Measurements from ENCODE around the gene GPC5.
A peak's percentile ranks its signal among the peaks of the same experiment; 100 is the strongest.
"Not testable (repeated sequence)": the region's sequence is repeated elsewhere in the genome, so short reads cannot be mapped to it uniquely, and the experiment has no call there.

Gene GPC5

DNA sequence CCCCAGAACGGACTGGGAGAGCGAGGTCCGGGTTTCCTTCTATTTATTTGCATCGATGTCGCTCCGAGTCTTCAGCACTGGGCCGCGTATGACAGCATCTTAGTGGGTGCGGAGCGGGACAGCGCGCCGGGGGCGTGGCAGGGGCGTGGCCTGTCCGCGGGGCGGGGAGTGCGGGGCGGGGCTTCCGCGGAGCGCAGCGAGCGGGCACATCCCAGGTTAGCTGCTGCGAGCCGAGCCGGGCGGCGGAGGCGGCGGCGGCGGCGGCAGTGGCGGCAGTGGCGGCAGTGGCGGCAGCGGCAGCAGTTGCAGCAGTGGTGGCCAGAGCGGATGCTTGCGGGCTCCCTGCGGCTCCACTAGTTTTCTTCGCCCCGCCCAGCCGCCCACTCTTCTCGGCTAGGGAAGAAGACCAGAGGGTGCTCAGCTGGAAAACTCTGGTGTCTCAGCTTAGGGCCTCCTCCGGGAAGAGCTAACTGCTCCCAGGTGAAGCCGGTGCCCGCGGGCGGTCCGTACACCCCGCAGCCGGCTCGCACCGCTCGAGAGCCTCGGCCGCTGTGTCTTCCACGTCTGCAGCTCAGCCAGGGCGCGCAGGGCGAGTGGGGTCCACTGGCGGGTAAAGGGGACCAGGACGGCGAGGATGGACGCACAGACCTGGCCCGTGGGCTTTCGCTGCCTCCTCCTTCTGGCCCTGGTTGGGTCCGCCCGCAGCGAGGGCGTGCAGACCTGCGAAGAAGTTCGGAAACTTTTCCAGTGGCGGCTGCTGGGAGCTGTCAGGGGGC is at the start of gene GPC5:
Gene GPC5, plus strand, starts transcription at position 209 of the 776 bp plus-strand sequence.
- DNase-seq, result peak; percentile 10

DNA sequence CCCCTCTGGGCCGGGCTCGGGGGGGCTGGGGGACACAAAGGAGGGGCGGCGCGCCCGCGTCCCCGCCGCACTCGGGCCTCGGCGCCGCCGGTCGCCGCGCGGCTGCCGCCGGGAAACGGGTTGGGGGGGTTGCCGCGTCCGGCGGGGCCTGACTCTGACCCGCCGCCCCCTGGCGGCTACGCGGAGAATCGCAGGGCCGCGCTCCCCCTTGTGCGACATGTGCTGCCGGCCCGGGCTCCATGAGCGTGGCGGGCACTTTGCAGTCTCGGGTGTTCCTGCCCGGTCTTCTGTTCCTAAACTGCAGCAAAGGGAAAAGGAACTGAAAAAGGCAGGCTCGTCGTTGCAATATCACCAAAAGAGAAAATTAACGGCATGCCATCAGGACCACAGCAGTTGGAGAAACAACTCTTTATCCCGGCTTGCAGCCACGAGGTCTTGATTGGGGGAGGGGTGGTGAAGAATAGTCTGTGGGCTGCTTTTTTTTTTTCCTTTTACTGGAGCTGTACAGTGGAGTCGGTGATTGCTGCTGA is 49.5 kb upstream of the GPC5 start:
- peak; percentile 61 for DNase-seq

DNA sequence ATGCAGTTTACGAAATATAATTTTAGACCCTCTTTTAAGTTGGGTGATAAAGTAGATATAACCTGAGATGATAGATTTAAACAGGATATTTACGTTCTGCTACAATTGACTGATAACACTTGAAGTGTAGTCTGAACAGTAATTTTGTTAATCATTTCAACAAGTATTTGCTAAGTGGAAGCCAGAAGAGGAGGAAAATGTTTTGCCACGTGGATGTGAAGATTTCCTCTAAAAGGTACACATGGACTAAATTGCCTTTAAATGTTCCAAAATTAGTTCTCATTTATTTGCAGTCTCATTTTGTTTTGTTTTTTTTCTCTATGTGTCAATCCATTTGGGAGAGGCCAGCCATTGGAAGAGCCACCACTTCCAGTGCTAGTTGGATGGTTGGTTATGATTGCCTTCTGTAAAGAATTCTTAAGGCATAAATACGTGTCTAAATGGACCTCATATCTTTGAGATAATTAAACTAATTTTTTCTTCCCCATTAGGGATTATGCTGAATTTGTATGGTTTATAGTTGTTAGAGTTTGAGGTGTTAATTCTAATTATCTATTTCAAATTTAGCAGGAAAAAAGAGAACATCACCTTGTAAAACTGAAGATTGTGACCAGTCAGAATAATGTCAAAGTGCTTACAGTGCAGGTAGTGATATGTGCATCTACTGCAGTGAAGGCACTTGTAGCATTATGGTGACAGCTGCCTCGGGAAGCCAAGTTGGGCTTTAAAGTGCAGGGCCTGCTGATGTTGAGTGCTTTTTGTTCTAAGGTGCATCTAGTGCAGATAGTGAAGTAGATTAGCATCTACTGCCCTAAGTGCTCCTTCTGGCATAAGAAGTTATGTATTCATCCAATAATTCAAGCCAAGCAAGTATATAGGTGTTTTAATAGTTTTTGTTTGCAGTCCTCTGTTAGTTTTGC is 48.2 kb upstream of the GPC5 start:
- no peak for DNase-seq

DNA sequence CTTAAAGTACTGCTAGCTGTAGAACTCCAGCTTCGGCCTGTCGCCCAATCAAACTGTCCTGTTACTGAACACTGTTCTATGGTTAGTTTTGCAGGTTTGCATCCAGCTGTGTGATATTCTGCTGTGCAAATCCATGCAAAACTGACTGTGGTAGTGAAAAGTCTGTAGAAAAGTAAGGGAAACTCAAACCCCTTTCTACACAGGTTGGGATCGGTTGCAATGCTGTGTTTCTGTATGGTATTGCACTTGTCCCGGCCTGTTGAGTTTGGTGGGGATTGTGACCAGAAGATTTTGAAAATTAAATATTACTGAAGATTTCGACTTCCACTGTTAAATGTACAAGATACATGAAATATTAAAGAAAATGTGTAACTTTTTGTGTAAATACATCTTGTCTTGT is 47.3 kb upstream of the GPC5 start:
- no peak for DNase-seq

DNA sequence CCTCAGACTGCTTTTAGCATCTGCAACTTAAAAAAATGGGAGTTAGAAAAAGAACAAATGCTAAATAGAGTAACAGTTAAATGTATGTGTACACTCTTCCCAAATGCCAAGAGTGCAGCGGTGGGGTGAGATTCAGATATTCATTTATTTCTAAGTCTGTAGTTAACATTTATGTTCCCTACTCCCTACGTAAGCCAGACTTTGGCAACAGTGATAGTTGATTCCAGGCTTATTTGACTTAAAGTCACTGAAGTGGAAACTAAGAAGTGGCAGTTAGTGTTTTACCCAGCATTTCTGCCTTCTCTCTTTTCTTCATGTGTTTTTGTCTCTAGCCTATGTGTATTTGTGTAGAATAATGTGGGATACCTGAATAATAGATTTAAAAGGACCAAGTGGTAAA is 46.4 kb upstream of the GPC5 start:
- DNase-seq, result no peak

DNA sequence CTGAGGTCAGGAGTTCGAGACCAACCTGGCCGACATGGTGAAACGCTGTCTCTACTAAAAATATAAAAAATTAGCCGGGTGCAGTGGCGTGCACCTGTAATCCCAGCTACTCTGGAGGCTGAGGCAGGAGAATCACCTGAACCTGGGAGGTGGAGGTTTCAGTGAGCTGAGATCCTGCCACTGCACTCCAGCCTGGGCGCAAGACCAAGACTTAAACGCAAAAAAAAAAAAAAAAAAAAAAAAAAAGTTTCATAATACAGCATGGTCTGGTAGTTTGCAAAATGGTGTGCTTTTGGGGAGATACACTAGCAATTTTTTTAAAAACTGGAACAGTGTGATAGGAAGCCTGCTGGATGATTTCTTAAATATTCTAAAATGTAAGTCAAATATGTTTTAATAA is 45.5 kb upstream of the GPC5 start:
- not testable (repeated sequence) for DNase-seq

DNA sequence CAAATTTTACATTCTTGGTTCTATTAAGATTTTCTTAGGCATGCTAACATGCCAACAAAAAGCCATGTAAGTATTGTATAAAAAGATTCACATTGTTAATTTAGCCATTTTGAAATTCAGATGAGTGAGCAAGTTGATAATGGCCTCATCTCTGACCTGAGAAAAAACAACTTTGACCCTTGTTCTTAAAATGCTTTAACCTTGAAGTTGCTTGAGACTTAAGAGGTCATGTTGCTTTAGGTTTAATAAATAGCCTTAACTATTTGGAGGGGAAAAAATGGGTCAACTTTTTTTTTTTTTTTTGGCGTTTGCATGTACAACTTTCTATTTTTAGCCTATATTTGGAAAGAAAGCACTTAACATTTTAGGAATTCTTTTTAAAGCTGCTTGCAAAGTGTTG is 44.9 kb upstream of the GPC5 start:
- DNase-seq, result no peak

DNA sequence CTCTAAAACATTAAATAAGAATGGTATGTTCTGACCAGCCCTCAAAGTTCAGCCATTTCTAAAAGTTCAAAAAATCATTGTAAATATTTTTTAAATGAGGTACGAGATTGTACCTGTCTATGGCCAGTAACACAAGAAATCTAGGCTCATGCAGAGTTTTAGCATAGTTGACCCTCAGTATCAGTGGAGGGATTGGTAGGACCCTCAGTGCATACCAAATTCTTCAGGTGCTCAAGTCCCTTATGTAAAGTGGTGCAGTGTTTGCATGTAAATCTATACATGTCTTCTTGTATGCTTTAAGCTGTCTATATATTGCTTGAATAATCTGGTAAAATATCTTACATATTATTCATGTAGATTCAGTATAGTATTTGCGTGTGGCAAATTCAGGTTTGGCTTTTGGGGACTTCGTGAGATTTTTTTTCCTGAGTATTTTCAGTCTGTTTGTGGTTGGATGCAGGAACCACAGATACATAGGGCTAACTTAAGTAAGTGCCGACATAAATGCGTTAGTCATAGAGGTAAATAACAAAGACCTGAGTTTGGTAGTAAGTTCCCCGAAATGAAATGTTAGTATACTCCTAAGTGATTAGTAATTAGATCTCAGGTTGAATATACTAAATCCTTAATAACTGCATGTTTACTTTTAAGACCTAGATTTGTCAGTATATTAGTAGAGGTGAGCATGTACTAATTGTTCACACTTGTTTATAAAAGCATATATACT is 43.2 kb upstream of the GPC5 start:
- DNase-seq, result no peak

DNA sequence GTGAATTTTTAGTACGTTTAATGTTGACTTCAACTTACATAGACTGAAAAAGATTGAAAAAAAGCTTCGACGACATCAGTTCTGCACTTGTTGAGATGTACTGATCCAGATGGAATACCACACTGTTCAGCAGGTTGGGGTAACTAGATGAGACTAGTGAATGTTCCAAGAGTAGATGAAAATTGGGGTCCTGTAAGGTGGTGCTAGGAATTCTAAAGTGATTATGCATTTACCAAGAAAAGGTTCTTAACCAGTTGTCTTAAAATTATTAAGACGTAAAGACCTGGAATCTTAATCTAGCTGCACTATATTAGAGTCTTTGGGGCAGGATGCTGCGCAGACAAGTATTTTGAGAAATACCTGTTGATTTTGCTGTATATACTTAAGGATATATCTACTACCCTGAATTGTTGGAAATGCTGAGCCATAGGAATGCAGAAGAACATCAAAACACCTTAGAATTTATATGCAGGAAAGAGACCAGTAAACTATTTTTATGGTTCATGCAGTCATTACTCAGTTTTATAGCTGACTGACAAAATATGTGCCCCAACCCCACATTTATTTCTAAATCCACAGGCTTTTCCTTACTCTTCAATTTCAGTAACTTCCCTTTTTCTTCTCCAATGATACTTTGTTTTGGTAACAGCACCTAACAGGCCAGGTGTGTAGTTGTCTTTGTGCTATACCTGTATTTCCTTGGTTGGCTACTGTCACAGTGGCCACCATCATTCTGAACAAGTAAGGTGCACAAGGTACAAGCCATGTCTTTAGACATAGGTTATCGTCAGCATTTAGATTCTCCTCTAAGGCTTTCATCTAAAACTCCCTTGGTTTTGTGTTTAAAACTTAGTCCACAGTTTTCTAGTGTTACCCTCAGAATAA is 42.4 kb upstream of the GPC5 start:
- no peak for DNase-seq

DNA sequence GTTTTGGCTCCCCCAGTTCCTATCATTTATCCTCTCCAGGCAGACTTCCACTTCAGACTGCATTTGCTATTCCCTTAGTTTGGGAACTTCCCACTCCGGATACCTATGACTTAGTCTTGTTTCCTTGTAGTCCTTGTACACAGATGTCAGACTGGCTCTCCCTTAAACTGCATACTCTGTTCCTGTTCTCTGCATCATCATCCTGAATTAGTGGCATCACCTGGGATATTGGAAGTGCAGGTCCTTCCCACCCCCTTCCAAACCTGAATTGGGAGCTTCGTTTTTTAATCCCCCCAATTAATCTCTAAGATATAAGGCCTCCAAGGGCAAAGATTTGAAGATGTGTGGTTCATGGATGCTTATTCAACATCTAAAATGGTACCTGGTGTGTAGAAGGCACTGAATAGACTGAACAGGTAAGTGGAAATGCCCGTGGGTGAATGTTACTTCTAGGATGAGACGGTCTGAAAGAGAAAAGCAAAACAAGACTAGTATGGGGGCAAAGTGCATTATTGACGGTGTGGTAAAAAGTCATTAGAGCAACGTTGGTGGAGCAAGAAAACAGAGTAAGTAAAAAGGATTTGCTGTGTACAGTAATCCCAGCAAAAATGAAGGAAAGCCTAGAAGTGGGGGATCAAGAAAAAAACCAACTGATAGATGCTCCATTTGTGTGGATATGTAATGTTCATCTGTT is 41.4 kb upstream of the GPC5 start:
- DNase-seq, result no peak

DNA sequence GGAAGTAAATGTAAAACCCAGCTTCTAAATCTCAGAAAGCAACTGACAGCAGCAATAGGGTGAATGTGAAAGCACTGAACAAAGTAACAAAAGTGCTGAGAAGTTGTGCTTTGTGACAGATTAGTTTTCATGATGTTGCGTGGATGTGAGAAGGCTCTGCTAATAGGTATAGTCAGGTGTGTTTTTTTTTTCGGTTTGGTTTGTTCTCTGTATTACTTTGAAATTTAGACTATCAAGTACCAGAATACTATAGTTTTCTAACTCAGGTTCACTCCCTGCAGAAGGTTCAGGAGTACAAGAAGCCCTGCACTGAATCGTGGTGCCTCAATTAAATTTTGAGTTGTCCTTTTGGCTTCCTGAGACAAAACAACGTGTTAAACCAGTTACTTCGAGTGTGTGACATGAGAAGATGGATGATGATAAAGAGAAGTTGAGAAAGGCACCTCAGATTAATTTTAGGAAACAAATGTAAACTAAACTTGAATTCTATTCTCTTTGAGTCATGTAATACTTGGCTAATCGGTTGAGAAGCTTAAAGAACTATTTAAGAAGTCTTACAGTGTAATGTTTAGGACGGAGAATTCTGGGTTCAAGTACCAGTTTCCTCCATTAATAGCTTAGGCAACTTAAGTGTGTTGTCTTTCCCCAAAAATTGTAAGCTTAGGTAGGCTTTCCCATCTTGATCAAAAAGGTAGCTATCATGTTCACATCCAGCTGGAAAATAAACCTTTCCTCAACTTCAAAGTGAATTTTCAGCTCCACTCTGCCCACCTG is 40.6 kb upstream of the GPC5 start:
- no peak for DNase-seq

DNA sequence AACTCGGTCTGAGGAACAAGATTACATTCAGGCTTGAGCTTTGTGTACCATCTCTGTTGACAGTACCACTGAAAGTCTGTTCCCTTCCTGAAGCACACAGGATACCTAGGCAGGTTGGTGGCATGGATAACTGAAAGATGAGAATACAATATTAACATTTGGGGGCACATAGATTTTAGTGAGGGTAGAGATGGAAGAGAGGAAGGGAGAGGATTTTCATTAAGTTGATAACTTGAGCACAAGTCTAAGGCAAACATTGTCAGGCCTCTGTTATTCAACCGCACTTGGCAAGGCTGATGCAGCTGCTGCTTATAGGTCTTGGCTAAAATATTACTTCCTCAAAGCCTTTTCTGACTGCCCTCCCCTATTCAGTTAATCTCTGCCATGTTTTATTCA is 40.0 kb upstream of the GPC5 start:
- no peak for DNase-seq

DNA sequence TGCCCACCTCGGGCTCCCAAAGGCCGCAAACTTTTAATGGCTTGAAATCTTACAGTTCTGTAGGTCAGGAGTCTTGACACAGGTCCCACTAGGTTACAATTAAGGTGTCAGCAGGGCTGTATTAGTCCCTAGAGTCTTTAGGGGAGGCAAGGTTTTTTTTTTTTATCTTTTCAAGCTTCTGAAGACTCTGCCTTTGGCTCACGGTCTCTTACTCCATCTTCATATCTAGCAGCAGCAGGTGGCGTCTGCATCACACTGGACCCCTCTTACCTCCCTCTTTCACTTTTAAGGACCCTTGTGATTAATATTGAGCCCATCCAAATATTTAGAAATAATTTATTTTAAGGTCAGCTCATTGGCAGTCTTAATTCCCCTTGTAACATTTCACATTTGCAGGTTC is 39.3 kb upstream of the GPC5 start:
- DNase-seq, result no peak

DNA sequence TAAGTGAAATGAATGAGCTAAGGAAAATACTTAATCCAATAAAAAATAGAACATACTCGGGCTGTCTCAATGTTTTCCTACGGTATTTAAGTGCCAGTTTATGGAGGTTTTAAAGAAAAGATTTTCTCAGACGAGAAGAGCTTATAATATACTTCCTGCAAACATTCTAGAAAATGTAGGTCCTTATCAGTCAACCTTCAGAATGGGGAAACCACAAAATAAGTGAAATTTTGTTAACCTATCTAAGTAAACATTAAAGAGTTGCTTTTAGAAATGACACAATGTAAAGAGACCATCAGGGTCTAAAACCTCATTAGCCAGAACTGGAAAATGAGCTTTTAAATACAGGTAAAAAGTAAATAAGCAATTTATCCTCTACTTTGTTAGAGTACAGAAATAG is 38.8 kb upstream of the GPC5 start:
- no peak for DNase-seq

DNA sequence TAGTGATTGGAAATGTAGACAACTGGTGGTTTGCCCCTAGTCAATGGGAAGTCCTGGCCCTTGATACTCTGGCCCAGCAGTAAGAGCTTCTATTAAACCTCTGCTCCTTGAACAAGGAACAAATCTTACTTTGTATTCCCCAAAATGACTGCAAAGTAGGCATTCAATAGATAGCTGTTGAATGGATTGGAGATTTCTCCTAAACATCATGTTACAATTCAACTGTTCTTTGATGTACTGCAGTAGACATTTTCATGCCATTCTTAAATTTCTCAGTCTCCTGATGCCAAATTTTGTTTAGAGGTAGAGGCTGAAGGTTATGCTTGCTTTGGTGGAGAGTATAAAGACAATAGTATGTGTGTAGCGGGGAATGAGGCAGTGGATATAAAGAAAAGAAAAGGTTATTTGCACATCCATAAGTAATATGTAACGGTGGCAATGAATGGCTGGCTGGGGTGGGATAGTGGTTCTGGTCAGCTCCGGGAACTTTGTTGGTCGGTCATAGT is 38.1 kb upstream of the GPC5 start:
- no peak for DNase-seq

DNA sequence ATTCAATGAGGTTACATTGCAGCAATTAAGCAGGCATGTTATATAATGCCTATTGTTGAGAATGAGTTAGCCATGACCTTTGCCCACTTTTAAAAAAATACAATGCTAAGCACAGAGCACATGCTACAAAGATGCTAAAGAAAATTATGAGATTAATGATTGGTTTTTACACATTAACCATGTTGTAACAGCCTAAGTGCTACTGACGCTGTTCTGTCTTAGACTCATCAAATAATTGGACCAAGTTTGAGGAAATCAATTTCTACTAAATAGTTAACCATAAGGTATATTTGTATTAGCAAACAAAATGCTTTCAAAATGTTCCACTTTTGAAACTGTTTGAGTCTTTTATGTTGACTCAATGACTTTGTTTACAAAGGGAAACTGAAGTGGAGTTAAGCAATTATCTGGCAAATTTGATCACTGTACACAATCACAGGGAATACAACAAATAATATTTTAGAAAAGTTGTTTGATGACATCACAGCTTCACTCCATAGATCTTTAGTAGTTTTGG is 36.6 kb upstream of the GPC5 start:
- no peak for DNase-seq

DNA sequence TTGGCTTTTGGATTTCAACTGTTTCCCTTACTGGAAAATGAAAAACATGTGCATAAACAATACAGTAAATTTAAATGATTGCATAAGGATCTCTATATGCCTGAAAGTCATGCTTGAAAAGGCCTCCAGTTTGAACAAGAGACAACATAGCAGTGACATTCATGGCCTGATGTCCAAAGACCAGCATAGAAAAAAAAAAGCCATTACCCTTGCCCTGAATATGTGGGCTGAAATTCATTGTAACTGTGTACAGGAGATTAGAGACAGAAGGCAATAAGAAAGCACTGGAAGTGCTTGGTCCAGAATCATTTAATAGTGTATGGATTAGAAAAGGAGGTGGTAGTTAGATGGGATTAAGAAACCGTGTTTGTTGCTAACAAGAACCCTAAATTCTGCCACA is 35.5 kb upstream of the GPC5 start:
- DNase-seq, result no peak

DNA sequence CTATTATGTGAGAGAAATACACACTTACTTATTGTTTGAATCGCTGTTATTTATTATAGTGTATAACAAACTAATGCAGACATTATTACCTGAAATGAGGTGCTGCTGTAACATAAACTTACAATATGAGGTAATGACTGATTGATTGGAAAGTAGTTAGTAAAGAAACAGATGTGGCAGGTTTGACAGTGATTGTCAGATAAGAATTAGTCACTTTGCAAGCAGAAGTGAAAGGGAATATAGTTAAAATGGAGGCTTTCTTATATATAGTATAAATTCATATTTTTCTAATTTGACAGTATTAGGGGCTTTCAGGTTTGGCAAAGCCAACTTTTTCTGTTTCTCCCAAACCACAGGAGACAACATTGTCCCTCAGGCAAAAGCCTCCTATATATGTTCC is 30.3 kb upstream of the GPC5 start:
- DNase-seq, result no peak

DNA sequence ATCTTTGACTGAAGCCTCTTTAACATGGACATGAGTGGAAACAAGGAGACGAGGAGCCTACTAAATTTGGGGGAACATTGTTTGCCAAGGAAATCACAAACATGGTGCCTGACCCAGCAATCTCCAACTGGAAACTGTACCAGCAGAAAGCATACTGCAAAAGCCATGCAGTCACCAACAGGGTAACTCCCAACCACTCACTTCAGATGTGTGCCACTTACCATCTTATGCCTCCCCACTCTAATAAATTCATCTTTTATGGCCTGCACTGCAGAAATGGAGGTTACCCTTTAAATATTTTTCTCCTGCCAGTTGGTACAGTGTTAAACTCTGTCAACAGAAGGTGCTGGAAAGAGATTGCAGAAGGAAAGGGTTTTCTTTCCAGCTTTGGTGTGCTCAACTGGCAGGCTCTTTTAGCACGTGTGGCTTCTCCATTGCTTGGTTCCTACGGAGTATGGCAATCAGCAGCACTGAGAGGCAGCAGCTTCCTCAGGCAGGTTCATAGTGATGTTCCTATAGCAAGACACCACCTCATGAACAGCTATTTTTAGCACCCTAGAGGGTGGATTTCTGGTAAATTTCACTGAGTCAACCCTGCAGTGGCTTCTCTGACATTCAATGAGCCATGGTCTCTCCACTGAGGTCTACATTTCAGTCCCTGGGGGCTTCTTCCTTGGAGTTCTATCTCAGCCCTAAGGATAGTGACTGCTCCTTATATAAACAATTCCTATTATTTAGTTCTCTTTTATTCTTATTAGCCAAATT is 29.6 kb upstream of the GPC5 start:
- DNase-seq, result no peak

DNA sequence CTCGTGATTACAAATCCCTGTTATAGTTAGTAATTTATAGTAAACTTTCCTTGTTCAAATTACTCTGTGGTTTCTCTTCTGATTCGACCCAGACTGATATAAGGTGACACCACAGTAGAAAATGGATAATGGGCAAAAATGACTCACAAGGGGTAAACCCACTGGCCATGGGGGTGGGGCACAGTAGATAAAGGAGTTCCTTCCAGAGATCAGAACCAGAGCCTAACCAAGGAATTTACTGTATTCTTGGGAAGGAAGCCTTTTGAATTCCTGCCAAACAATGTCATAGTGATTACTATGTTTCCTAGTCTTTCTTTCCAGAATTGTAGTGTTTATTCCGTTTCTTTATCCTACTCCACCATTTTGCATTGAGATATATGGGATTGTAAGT is 29.0 kb upstream of the GPC5 start:
- no peak for DNase-seq
